SU-DHL-6 (cell line): Measurements from ENCODE around the gene ASCL2.
"Not testable (repeated sequence)": the region's sequence is repeated elsewhere in the genome, so short reads cannot be mapped to it uniquely, and the experiment has no call there.

ENCODE experiments used
- H2AFZ ChIP-seq: fragments of 200-600 bp; sonication (generic); 2 replicates; pipeline ENCODE4 v1.6.1; 2014; ENCODE audit warnings: low read depth, mild to moderate bottlenecking, moderate library complexity, mixed read lengths, antibody characterized with exemption, low read length; ENCODE audit not compliant: severe bottlenecking
- H3F3A ChIP-seq: fragments of 200-600 bp; shearing (Covaris generic); 2 replicates; pipeline ENCODE4 v1.6.0; 2016; ENCODE audit warnings: antibody characterized with exemption, mild to moderate bottlenecking; ENCODE audit not compliant: insufficient read depth
- H3K27ac ChIP-seq: fragments of 200-600 bp; sonication (generic); 2 replicates; pipeline ENCODE4 v1.5.1; 2016; ENCODE audit warnings: low read depth, mild to moderate bottlenecking, low read length, moderate library complexity, mixed read lengths
- H3K27me3 ChIP-seq: fragments of 200-600 bp; sonication (generic), shearing (Covaris generic); 2 replicates; pipeline ENCODE4 v1.6.0; 2014; ENCODE audit warnings: mild to moderate bottlenecking, low read length
- H3K36me3 ChIP-seq: fragments of 200-600 bp; sonication (generic); 2 replicates; pipeline ENCODE4 v1.6.1; 2014; ENCODE audit warnings: mild to moderate bottlenecking, low read length, mixed read lengths
- H3K4me2 ChIP-seq: fragments of 300-600, 200-600 bp; shearing (Covaris generic), sonication (generic); 2 replicates; pipeline ENCODE4 v1.6.0; 2014; ENCODE audit warnings: low read length, low read depth, mild to moderate bottlenecking; ENCODE audit not compliant: poor library complexity, severe bottlenecking
- H3K4me3 ChIP-seq: fragments of 200-600 bp; sonication (generic); 2 replicates; pipeline ENCODE4 v1.5.1; 2014; ENCODE audit warnings: antibody characterized with exemption, low read length, mild to moderate bottlenecking, mixed read lengths; ENCODE audit not compliant: insufficient read depth, poor library complexity, severe bottlenecking
- H3K79me2 ChIP-seq: fragments of 200-600 bp; sonication (generic); 2 replicates; pipeline ENCODE4 v1.6.1; 2014; ENCODE audit warnings: mild to moderate bottlenecking, low read length, moderate library complexity; ENCODE audit not compliant: insufficient read depth
- H3K9ac ChIP-seq: fragments of 200-600 bp; sonication (generic); 2 replicates; pipeline ENCODE4 v1.7.0; 2014; ENCODE audit warnings: mild to moderate bottlenecking, low read length
- H3K9me2 ChIP-seq: fragments of 200-600 bp; sonication (generic); replicated peaks from 2 replicates; pipeline ENCODE4 v1.6.1; 2014; ENCODE audit warnings: low read length; ENCODE audit not compliant: insufficient read depth
- H3K9me3 ChIP-seq: fragments of 200-600 bp; sonication (generic); 2 replicates; pipeline ENCODE4 v1.6.1; 2014; ENCODE audit warnings: low read length, mixed read lengths; ENCODE audit not compliant: insufficient read depth
- H4K20me1 ChIP-seq: fragments of 200-600 bp; sonication (generic); 2 replicates; pipeline ENCODE4 v1.6.1; 2014; ENCODE audit warnings: low read depth, mild to moderate bottlenecking, antibody characterized with exemption, low read length, moderate library complexity, mixed read lengths
- CTCF ChIP-seq: fragments of 200-600 bp; sonication (generic); IDR thresholded peaks from one replicate; pipeline ENCODE4 v1.5.1; 2017; ENCODE audit warnings: antibody characterized with exemption, mild to moderate bottlenecking, low read length, moderate library complexity; ENCODE audit not compliant: insufficient read depth, poor library complexity, severe bottlenecking
- EZH2phosphoT487 ChIP-seq: fragments of 200-600 bp; sonication (generic), shearing (Covaris generic); conservative IDR thresholded peaks from 2 replicates; pipeline ENCODE4 v1.6.1; 2018; ENCODE audit warnings: mild to moderate bottlenecking, antibody characterized with exemption, low read length, moderate library complexity, mixed read lengths

Gene ASCL2

GRCh38 chr11:2289350-2289749 is 19.0 kb upstream of the ASCL2 start:
- H3K9me2 ChIP-seq: no peaks in the 10 kb centered on the region
- no peak overlapping the region for H3K4me3 ChIP-seq
- H3K27me3 ChIP-seq: no peaks in the 10 kb centered on the region
- no peak for TF ChIP-seq EZH2phosphoT487
- TF ChIP-seq CTCF: no peak
- no peaks in the 10 kb centered on the region for H3F3A ChIP-seq
- H3K27ac ChIP-seq: no peak overlapping the region
- H2AFZ ChIP-seq: no peak overlapping the region
- no peaks in the 10 kb centered on the region for H4K20me1 ChIP-seq
- H3K79me2 ChIP-seq: no peaks in the 10 kb centered on the region
- H3K36me3 ChIP-seq: no peaks in the 10 kb centered on the region
- H3K4me2 ChIP-seq: no peak overlapping the region
- no peak overlapping the region for H3K9ac ChIP-seq
- H3K9me3 ChIP-seq: no peaks in the 10 kb centered on the region

DNA sequence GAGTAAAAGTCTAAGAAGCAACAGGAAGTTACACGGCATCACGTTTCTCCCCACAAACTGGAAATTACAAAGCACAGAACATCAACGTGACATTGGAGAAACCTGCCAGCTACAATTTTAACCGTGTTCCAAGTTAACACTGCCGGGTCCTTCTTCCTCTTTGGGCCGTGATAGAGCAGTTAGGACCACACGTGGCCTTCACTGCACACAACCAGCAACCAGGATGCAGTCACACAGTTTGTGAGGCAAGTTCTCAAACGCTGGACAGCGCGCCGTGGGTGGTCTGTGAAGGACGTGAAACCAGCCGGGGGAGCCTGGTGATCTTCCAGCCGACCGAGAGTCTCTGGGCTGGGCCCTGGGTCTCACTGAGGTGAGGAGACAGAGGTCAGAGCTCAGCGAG is 16.7 kb upstream of the ASCL2 start:
- Histone ChIP-seq H3K79me2 (no peaks in the 10 kb centered on the region), H3F3A (no peaks in the 10 kb centered on the region), H3K9me3 (no peaks in the 10 kb centered on the region), H3K27me3 (no peaks in the 10 kb centered on the region; the same call in 1 of the 2 replicates), H3K9ac (no peak overlapping the region), H3K9me2 (no peaks in the 10 kb centered on the region), H3K36me3 (no peaks in the 10 kb centered on the region), H3K4me3 (no peak overlapping the region), H4K20me1 (no peaks in the 10 kb centered on the region), H3K4me2 (no peak overlapping the region), H2AFZ (no peak overlapping the region), H3K27ac (no peak overlapping the region)
- TF ChIP-seq CTCF (no peak), EZH2phosphoT487 (no peak)

DNA sequence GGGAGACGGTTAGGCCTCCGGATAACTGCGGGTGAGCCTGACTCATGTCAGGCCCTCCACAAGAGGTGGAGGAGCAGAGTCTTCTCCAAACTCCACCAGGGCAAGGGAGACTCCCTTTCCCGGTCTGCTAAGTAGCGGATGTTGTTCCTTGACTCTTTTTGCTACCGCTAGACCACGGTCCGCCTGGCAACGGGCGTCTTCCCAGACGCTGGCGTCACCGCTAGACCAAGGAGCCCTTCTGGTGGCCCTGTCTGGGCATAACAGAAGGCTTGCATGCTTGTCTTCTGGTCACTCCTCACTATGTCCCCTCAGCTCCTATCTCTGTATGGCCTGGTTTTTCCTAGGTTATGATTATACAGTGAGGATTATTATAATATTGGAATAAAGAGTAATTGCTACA is 16.0 kb upstream of the ASCL2 start:
- not testable (repeated sequence) for H3K27me3 ChIP-seq, H3K9ac ChIP-seq, H3K9me2 ChIP-seq, H2AFZ ChIP-seq, H3K79me2 ChIP-seq, H3K27ac ChIP-seq, H3K9me3 ChIP-seq, H3K36me3 ChIP-seq, H3F3A ChIP-seq, H4K20me1 ChIP-seq, H3K4me3 ChIP-seq, H3K4me2 ChIP-seq

GRCh38 chr11:2280208-2280607 is 9.8 kb upstream of the ASCL2 start:
- no peaks in the 10 kb centered on the region for H3K79me2 ChIP-seq
- H3K9me3 ChIP-seq: peaks cover 4% of the 10 kb centered on the region; the same call in 1 of the 2 replicates
- H2AFZ ChIP-seq: no peak overlapping the region
- H3K27ac ChIP-seq: no peak overlapping the region
- no peak overlapping the region for H3K9ac ChIP-seq
- no peaks in the 10 kb centered on the region; the same call in 1 of the 2 replicates for H3K27me3 ChIP-seq
- H3K36me3 ChIP-seq: no peaks in the 10 kb centered on the region
- TF ChIP-seq EZH2phosphoT487: no peak
- no peak for TF ChIP-seq CTCF
- H3K4me2 ChIP-seq: no peak overlapping the region
- H3F3A ChIP-seq: no peaks in the 10 kb centered on the region
- H3K4me3 ChIP-seq: no peak overlapping the region
- H3K9me2 ChIP-seq: no peaks in the 10 kb centered on the region
- H4K20me1 ChIP-seq: no peaks in the 10 kb centered on the region
